ENCODE results near the gene SIGLEC1. TPM values are rescaled to one million over a fixed set of nuclear protein-coding genes. Genes with fewer than 3 reads are reported as not detected.

The SIGLEC1 gene
- total and polyA plus RNA-seq, 10 of the 15 experiments (the other 5 are each of a cell fraction or from before 2014, with no cell fraction given), result 0.05 TPM; not detected in 9

- intact Hi-C loops (cut with micrococcal nuclease; ENCODE audit: unreplicated experiment) (no loop called here), in situ Hi-C loops (cut with MboI) (no loop called here)
- ChIA-PET RAD21 (ENCODE audit: unreplicated experiment) (interaction anchor here (1.4 kb wide), 1 partner anchor 47 kb away, joined by 3 read pairs; the partner anchor contains the start of gene ADISSP), CTCF (interaction anchor here (1.4 to 3.2 kb wide), 3 partner anchors 10 to 157 kb away, joined by 5 to 21 read pairs (median 5); no protein-coding TSS in a partner anchor), POLR2A (no interaction called here), SMC1A (ENCODE audit: uncharacterized antibody, unreplicated experiment) (no interaction called here)
- H3K36me3 ChIP-seq (ENCODE audit: control insufficient read depth in 2 of 2, insufficient read depth in 2 of 2, low read length in 1 of 2), result no peaks in the 10 kb centered on the region
- H3K4me1 ChIP-seq (ENCODE audit: control insufficient read depth, insufficient read depth, low read length), result peaks cover 15% of the 10 kb centered on the region
- 6% methylated on average over 6 of the region's 6 CpGs for WGBS (ENCODE audit: insufficient coverage, insufficient replicate concordance, low lambda C conversion rate, missing lambda C conversion rate)
- no peak overlapping the region for H3K4me2 ChIP-seq (ENCODE audit: control insufficient read depth, insufficient read depth)
- no peaks in the 10 kb centered on the region for H3K9me3 ChIP-seq (replicated peaks; ENCODE audit: control insufficient read depth, insufficient read depth, low read length)
- no peak overlapping the region for H3K9ac ChIP-seq (ENCODE audit: control insufficient read depth, insufficient read depth, low read length)
- DNase-seq (ENCODE audit: low read depth, low spot score) (no peak), ATAC-seq (peak; percentile 57), FAIRE-seq (peak; percentile 86)
- no TSS peak for BruUV-seq (replicated peaks)
- TF ChIP-seq HDAC6 (IDR thresholded peaks at IDR 0.05; ENCODE audit: unreplicated experiment), result no peak
- no peaks in the 10 kb centered on the region for H3K27me3 ChIP-seq (replicated peaks in 1 of 2; ENCODE audit: control insufficient read depth in 2 of 2, insufficient read depth in 2 of 2, low read length in 1 of 2)
- H3K4me3 ChIP-seq, result no peak overlapping the region
- no peaks in the 10 kb centered on the region for H3K79me2 ChIP-seq (ENCODE audit: control insufficient read depth, insufficient read depth, low read length)
- no peaks in the 10 kb centered on the region for H4K20me1 ChIP-seq (ENCODE audit: control insufficient read depth, insufficient read depth)
- no peak overlapping the region for H3K27ac ChIP-seq (ENCODE audit: control insufficient read depth, insufficient read depth)
- H2AFZ ChIP-seq (ENCODE audit: control insufficient read depth, low read depth, low read length), result no peak overlapping the region
Measured at GRCh38 chr20:3720626-3721025, 8.2 kb upstream of the SIGLEC1 start.

GRCh38 chr20:3720068-3720467 is 7.7 kb upstream of the SIGLEC1 start:
- in situ Hi-C loops (cut with MboI), result no loop called here
- ChIA-PET POLR2A (no interaction called here), SMC1A (ENCODE audit: uncharacterized antibody, unreplicated experiment) (no interaction called here), CTCF (interaction anchor here (1.1 to 3.2 kb wide), 4 partner anchors 9 to 157 kb away, joined by 3 to 21 read pairs (median 5); no protein-coding TSS in a partner anchor), RAD21 (ENCODE audit: unreplicated experiment) (interaction anchor here (1.4 kb wide), 1 partner anchor 48 kb away, joined by 3 read pairs; the partner anchor contains the start of gene ADISSP)
- no peak overlapping the region for H2AFZ ChIP-seq (ENCODE audit: control insufficient read depth, low read depth, low read length)
- no peak overlapping the region for H3K27ac ChIP-seq (ENCODE audit: control insufficient read depth, insufficient read depth)
- ATAC-seq (no peak), FAIRE-seq (peak; percentile 82), DNase-seq (ENCODE audit: low read depth, low spot score) (no peak)
- no peaks in the 10 kb centered on the region for H3K9me3 ChIP-seq (replicated peaks; ENCODE audit: control insufficient read depth, insufficient read depth, low read length)
- no peaks in the 10 kb centered on the region for H3K79me2 ChIP-seq (ENCODE audit: control insufficient read depth, insufficient read depth, low read length)
- H3K27me3 ChIP-seq (replicated peaks in 1 of 2; ENCODE audit: control insufficient read depth in 2 of 2, insufficient read depth in 2 of 2, low read length in 1 of 2), result no peaks in the 10 kb centered on the region
- H4K20me1 ChIP-seq (ENCODE audit: control insufficient read depth, insufficient read depth), result no peaks in the 10 kb centered on the region
- no peak overlapping the region for H3K4me3 ChIP-seq
- no TSS peak for BruUV-seq (replicated peaks)
- WGBS (ENCODE audit: insufficient coverage, insufficient replicate concordance, low lambda C conversion rate, missing lambda C conversion rate), result 39% methylated on average over 2 of the region's 2 CpGs
- no peaks in the 10 kb centered on the region for H3K36me3 ChIP-seq (ENCODE audit: control insufficient read depth in 2 of 2, insufficient read depth in 2 of 2, low read length in 1 of 2)
- intact Hi-C loops (cut with micrococcal nuclease; ENCODE audit: unreplicated experiment), result no loop called here
- no peak overlapping the region for H3K4me2 ChIP-seq (ENCODE audit: control insufficient read depth, insufficient read depth)
- peaks cover 15% of the 10 kb centered on the region for H3K4me1 ChIP-seq (ENCODE audit: control insufficient read depth, insufficient read depth, low read length)
- no peak overlapping the region for H3K9ac ChIP-seq (ENCODE audit: control insufficient read depth, insufficient read depth, low read length)
- TF ChIP-seq E2F4 (IDR thresholded peaks at IDR 0.05; ENCODE audit: low read depth, low read length) (no peak), WRNIP1 (IDR thresholded peaks at IDR 0.05; ENCODE audit: borderline replicate concordance, low read depth, low read length) (no peak), ETV6 (conservative IDR thresholded peaks at IDR 0.05 in 1 of 2, IDR thresholded peaks at IDR 0.05 in 1 of 2; ENCODE audit: borderline replicate concordance in 1 of 2, low read depth in 1 of 2) (no peak), HCFC1 (IDR thresholded peaks at IDR 0.05; ENCODE audit: low read length) (no peak), E2F8 (IDR thresholded peaks at IDR 0.05; ENCODE audit: low read depth, partially characterized antibody) (no peak), RELB (IDR thresholded peaks at IDR 0.05; ENCODE audit: low read depth) (no peak), USF2 (IDR thresholded peaks at IDR 0.05; ENCODE audit: borderline replicate concordance, low read depth, low read length) (no peak), ZNF274 (IDR thresholded peaks at IDR 0.05; ENCODE audit: insufficient read depth, insufficient read length) (no peak), NBN (IDR thresholded peaks at IDR 0.05) (no peak), RB1 (IDR thresholded peaks at IDR 0.05; ENCODE audit: borderline replicate concordance) (no peak)
